CD14-positive monocyte (primary cell): ENCODE results near the gene HCRTR1. TPM values are rescaled to one million over a fixed set of nuclear protein-coding genes. Genes with fewer than 3 reads are reported as not detected.

Experiments
- DNase-seq, 3 donors: peaks; one replicate each; pipeline ENCODE4 v3.0.0-alpha.2; 2011 to 2022
- H2AFZ ChIP-seq: 2 replicates; pipeline ENCODE4 v1.6.0; 2012; ENCODE audit warnings: mild to moderate bottlenecking, low read depth, low read length, inconsistent platforms; ENCODE audit not compliant: insufficient read depth, poor library complexity, severe bottlenecking
- H3K27ac ChIP-seq, 2 donors: 1 replicate in 1 of 2; 2 replicates in 1 of 2; pipeline ENCODE4 v1.5.1; 2012 to 2013; ENCODE audit warnings: low read length in 2 of 2, control low read depth in 1 of 2, inconsistent platforms in 1 of 2, low read depth in 1 of 2, mild to moderate bottlenecking in 1 of 2
- H3K27me3 ChIP-seq, 2 donors: one replicate each; pipeline versions ENCODE4 v1.6.0 to v1.6.1; 2011 to 2013; ENCODE audit warnings: low read length in 2 of 2; ENCODE audit not compliant: control insufficient read depth in 2 of 2, insufficient read depth in 2 of 2
- H3K36me3 ChIP-seq, 2 donors: replicated peaks in 1 of 2; 1 replicate in 1 of 2; 2 replicates in 1 of 2; pipeline versions ENCODE4 v1.5.1 to v1.6.1; 2012 to 2013; ENCODE audit warnings: low read length in 2 of 2, control low read depth in 1 of 2, inconsistent platforms in 1 of 2, mild to moderate bottlenecking in 1 of 2; ENCODE audit not compliant: insufficient read depth in 2 of 2, control insufficient read depth in 1 of 2
- H3K4me1 ChIP-seq, 2 donors: 1 replicate in 1 of 2; 2 replicates in 1 of 2; pipeline versions ENCODE4 v1.5.1 to v1.6.1; 2012 to 2013; ENCODE audit warnings: low read length in 2 of 2, control low read depth in 1 of 2, inconsistent platforms in 1 of 2, mild to moderate bottlenecking in 1 of 2, moderate library complexity in 1 of 2; ENCODE audit not compliant: insufficient read depth in 2 of 2, control insufficient read depth in 1 of 2
- H3K4me2 ChIP-seq: replicated peaks from 2 replicates; pipeline ENCODE3; 2012; ENCODE audit warnings: low read length, moderate library complexity, mild to moderate bottlenecking; ENCODE audit not compliant: poor library complexity, severe bottlenecking; ENCODE audit errors: extremely low read depth
- H3K4me3 ChIP-seq, 3 experiments: fragments of 200-600 bp in 1 of 3; sonication (generic) in 1 of 3; replicated peaks in 1 of 3; 1 replicate in 2 of 3; 2 replicates in 1 of 3; pipeline ENCODE4 v1.5.1; 2011 to 2013; ENCODE audit warnings: low read length in 3 of 3, mild to moderate bottlenecking in 3 of 3, control low read depth in 2 of 3, low read depth in 2 of 3, inconsistent platforms in 1 of 3, moderate library complexity in 1 of 3
- H3K79me2 ChIP-seq: 2 replicates; pipeline ENCODE4 v1.6.0; 2012; ENCODE audit warnings: mild to moderate bottlenecking, control low read depth, inconsistent platforms, low read length, moderate library complexity; ENCODE audit not compliant: insufficient read depth
- H3K9ac ChIP-seq: 2 replicates; pipeline ENCODE4 v1.6.0; 2017; ENCODE audit warnings: low read length, mild to moderate bottlenecking; ENCODE audit not compliant: insufficient read depth, poor library complexity, severe bottlenecking
- H3K9me3 ChIP-seq, 2 donors: replicated peaks in 1 of 2; 1 replicate in 1 of 2; 2 replicates in 1 of 2; pipeline versions ENCODE4 v1.5.1 to v1.6.1; 2012 to 2013; ENCODE audit warnings: low read length in 2 of 2, control low read depth in 1 of 2; ENCODE audit not compliant: control insufficient read depth in 1 of 2, insufficient read depth in 1 of 2
- H4K20me1 ChIP-seq: 2 replicates; pipeline ENCODE4 v1.6.0; 2012; ENCODE audit warnings: mild to moderate bottlenecking, low read length, control low read depth, moderate library complexity; ENCODE audit not compliant: insufficient read depth
- H3K27ac Mint-ChIP-seq, 7 donors: one replicate each; pipeline ENCODE4 v1.8.0; 2020; ENCODE audit warnings: mild to moderate bottlenecking in 7 of 7, mixed read lengths in 7 of 7, moderate library complexity in 6 of 7, inconsistent platforms in 2 of 7
- H3K27me3 Mint-ChIP-seq, 3 donors: one replicate each; pipeline ENCODE4 v1.8.0; 2021 to 2022; ENCODE audit warnings: low read depth in 3 of 3, mild to moderate bottlenecking in 3 of 3, mixed read lengths in 3 of 3, moderate library complexity in 3 of 3, inconsistent platforms in 1 of 3
- H3K36me3 Mint-ChIP-seq, 2 donors: one replicate each; pipeline ENCODE4 v1.8.0; 2020; ENCODE audit warnings: mixed read lengths in 2 of 2, inconsistent platforms in 1 of 2, mild to moderate bottlenecking in 1 of 2
- H3K4me1 Mint-ChIP-seq: one replicate; pipeline ENCODE4 v1.8.0; 2020; ENCODE audit warnings: mild to moderate bottlenecking, mixed read lengths
- H3K4me3 Mint-ChIP-seq, 2 donors: one replicate each; pipeline ENCODE4 v1.8.0; 2020; ENCODE audit warnings: mild to moderate bottlenecking in 2 of 2, mixed read lengths in 2 of 2, moderate library complexity in 1 of 2
- H3K9me3 Mint-ChIP-seq, 7 donors: one replicate each; pipeline ENCODE4 v1.8.0; 2020 to 2022; ENCODE audit warnings: mixed read lengths in 7 of 7, mild to moderate bottlenecking in 6 of 7, moderate library complexity in 6 of 7, inconsistent platforms in 2 of 7
- CTCF ChIP-seq: fragments of 200-600 bp; IDR thresholded peaks from one replicate; pipeline ENCODE4 v1.8.0; 2022; ENCODE audit warnings: antibody characterized with exemption, mild to moderate bottlenecking
- WGBS: methylation state at CpG from one replicate; pipeline ENCODE4 v1.1.5; 2013; ENCODE audit warnings: missing lambda C conversion rate; ENCODE audit not compliant: insufficient coverage; 5-methylcytosine and 5-hydroxymethylcytosine counted together
- intact Hi-C, 2 donors: fragments of 100-400 bp; cut with micrococcal nuclease; formaldehyde crosslinking; loops; one replicate each; pipeline versions ENCODE4 v1.15.0 to v1.15.1; 2023
- polyA plus RNA-seq, 3 donors: library from polyadenylated mRNA; depleted of rRNA in 1 of 3; unstranded in 2 of 3; stranded (reverse) in 1 of 3; fragments of 300-500 nt in 2 of 3; fragments of >200 nt in 1 of 3; fragmentation: Illumina TruSeq in 2 of 3; gene quantifications; 1 replicate in 2 of 3; 2 replicates in 1 of 3; pipeline ENCODE4 v1.2.3, GENCODE V29; 2012 to 2021

Gene HCRTR1
- polyA plus RNA-seq, 3 donors = not detected

GRCh38 chr1:31647106-31647505, 29.6 kb downstream of the HCRTR1 start:
- Histone ChIP-seq H2AFZ (no peak overlapping the region), H3K9me3 (no peaks in the 10 kb centered on the region), H3K27ac (no peak overlapping the region), H3K36me3 (no peaks in the 10 kb centered on the region), H3K4me3 (no peak overlapping the region), H3K9ac (no peak overlapping the region), H3K4me1 (peaks cover 14 to 20% of the 10 kb centered on the region in 2 donors), H3K27me3 (no peaks in the 10 kb centered on the region), H3K79me2 (peaks cover 25% of the 10 kb centered on the region), H4K20me1 (no peaks in the 10 kb centered on the region), H3K4me2 (no peak overlapping the region)
- H3K36me3 Mint-ChIP-seq = no peaks in the 10 kb centered on the region
- DNase-seq = no peak
- WGBS = 100% methylated on average over 2 of the region's 2 CpGs
- TF ChIP-seq CTCF = no peak
- peaks cover 21% of the 10 kb centered on the region for H3K4me1 Mint-ChIP-seq
- H3K27me3 Mint-ChIP-seq = peaks cover 0 to 3% (median 0%) of the 10 kb centered on the region in 3 donors
- peaks cover 0 to 1% (median 0%) of the 10 kb centered on the region in 7 donors for H3K9me3 Mint-ChIP-seq
- H3K4me3 Mint-ChIP-seq = no peak overlapping the region
- peak overlapping the region in 2 of 7 donors; percentile 25 to 58 for H3K27ac Mint-ChIP-seq
- intact Hi-C loops = loop anchor here in 1 of 2 donors (5.0 kb wide), 1 partner anchor 140 kb away; no protein-coding TSS in a partner anchor

- peaks cover 0 to 1% (median 0%) of the 10 kb centered on the region in 7 donors for H3K9me3 Mint-ChIP-seq
- peaks cover 14 to 20% of the 10 kb centered on the region in 2 donors for H3K4me1 ChIP-seq
- no CpG with 5 or more reads among the region's 2 CpGs for WGBS
- intact Hi-C loops = loop anchor here in 1 of 2 donors (5.0 kb wide), 1 partner anchor 139 kb away; no protein-coding TSS in a partner anchor
- DNase-seq = no peak
- no peaks in the 10 kb centered on the region for H3K9me3 ChIP-seq
- TF ChIP-seq CTCF = no peak
- H3K79me2 ChIP-seq = peaks cover 14% of the 10 kb centered on the region
- peaks cover 21% of the 10 kb centered on the region for H3K4me1 Mint-ChIP-seq
- no peaks in the 10 kb centered on the region for H3K27me3 ChIP-seq
- H3K36me3 Mint-ChIP-seq = no peaks in the 10 kb centered on the region
- H3K4me2 ChIP-seq = no peak overlapping the region
- no peaks in the 10 kb centered on the region for H4K20me1 ChIP-seq
- H3K36me3 ChIP-seq = no peaks in the 10 kb centered on the region
- H3K27ac Mint-ChIP-seq = no peak overlapping the region
- H2AFZ ChIP-seq = no peak overlapping the region
- no peak overlapping the region for H3K9ac ChIP-seq
- peaks cover 0 to 3% (median 0%) of the 10 kb centered on the region in 3 donors for H3K27me3 Mint-ChIP-seq
- H3K4me3 ChIP-seq = no peak overlapping the region
- no peak overlapping the region for H3K4me3 Mint-ChIP-seq
- H3K27ac ChIP-seq = no peak overlapping the region
These were observed 30.7 kb downstream of the HCRTR1 start for GRCh38 chr1:31648190-31648589.
